Gastrocnemius medialis (tissue), 4 donors: ENCODE measurements around the gene PODN.

Experiments
- POLR2A ChIP-seq, 2 donors: fragments of 450-650 bp; IDR thresholded peaks; one replicate each; pipeline ENCODE4 v1.6.1; 2017; ENCODE audit warnings: antibody characterized with exemption in 2 of 2, mild to moderate bottlenecking in 2 of 2, moderate library complexity in 2 of 2
- TF ChIP-seq, protein P1 (sequence below), 5 experiments: fragments of 450-650 bp in 3 of 5; fragments of 200-600 bp in 2 of 5; sonication (generic) in 2 of 5; IDR thresholded peaks in 4 of 5; conservative IDR thresholded peaks in 1 of 5; 1 replicate in 4 of 5; 2 replicates in 1 of 5; pipeline ENCODE4 v1.5.1; 2016 to 2019; ENCODE audit warnings: antibody characterized with exemption in 5 of 5, mild to moderate bottlenecking in 3 of 5, moderate library complexity in 3 of 5

DNA sequence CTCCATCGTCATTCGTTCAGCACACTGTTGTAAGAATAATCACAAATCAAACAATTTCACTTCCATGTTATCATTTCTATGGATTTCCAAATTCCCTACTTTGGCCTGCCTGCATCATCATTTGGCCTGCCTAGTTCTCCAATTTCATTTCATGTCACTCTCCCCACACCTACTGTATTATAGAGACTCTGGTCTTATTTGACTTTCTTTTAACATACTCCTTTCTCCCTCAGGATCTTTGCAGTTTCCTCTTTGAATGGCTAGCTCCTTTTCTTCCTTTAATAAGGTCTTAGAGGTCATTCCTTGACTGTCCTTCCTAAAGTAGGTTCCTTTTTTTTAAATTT lies 36.3 kb upstream of the PODN start:
- TF ChIP-seq, protein P1, sequence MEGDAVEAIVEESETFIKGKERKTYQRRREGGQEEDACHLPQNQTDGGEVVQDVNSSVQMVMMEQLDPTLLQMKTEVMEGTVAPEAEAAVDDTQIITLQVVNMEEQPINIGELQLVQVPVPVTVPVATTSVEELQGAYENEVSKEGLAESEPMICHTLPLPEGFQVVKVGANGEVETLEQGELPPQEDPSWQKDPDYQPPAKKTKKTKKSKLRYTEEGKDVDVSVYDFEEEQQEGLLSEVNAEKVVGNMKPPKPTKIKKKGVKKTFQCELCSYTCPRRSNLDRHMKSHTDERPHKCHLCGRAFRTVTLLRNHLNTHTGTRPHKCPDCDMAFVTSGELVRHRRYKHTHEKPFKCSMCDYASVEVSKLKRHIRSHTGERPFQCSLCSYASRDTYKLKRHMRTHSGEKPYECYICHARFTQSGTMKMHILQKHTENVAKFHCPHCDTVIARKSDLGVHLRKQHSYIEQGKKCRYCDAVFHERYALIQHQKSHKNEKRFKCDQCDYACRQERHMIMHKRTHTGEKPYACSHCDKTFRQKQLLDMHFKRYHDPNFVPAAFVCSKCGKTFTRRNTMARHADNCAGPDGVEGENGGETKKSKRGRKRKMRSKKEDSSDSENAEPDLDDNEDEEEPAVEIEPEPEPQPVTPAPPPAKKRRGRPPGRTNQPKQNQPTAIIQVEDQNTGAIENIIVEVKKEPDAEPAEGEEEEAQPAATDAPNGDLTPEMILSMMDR (IDR thresholded peaks at IDR 0.05 in 4 of 5, conservative IDR thresholded peaks at IDR 0.05 in 1 of 5): no peak
- TF ChIP-seq POLR2A (IDR thresholded peaks at IDR 0.05): no peak
